Gastroesophageal sphincter (tissue), 3 donors: ENCODE data around the gene ZNF484.

Source experiments
- EP300 ChIP-seq: sonication (generic); formaldehyde crosslinking; IDR thresholded peaks from one replicate; pipeline ENCODE4 v1.6.1; 2017; ENCODE audit warnings: antibody characterized with exemption, mild to moderate bottlenecking
- POLR2A ChIP-seq, 2 donors: fragments of 450-650 bp; IDR thresholded peaks; one replicate each; pipeline ENCODE4 v1.6.1; 2017; ENCODE audit warnings: antibody characterized with exemption in 2 of 2, mild to moderate bottlenecking in 2 of 2, moderate library complexity in 1 of 2
- POLR2AphosphoS5 ChIP-seq: sonication (generic); formaldehyde crosslinking; IDR thresholded peaks from one replicate; pipeline ENCODE4 v1.6.1; 2017; ENCODE audit warnings: antibody characterized with exemption
- TF ChIP-seq, protein P1 (sequence below), 4 experiments: fragments of 200-600 bp in 2 of 4; fragments of 450-650 bp in 2 of 4; sonication (generic) in 1 of 4; IDR thresholded peaks; one replicate each; pipeline ENCODE4 v1.5.1; 2017 to 2019; ENCODE audit warnings: antibody characterized with exemption in 4 of 4, mild to moderate bottlenecking in 2 of 4, moderate library complexity in 2 of 4

DNA sequence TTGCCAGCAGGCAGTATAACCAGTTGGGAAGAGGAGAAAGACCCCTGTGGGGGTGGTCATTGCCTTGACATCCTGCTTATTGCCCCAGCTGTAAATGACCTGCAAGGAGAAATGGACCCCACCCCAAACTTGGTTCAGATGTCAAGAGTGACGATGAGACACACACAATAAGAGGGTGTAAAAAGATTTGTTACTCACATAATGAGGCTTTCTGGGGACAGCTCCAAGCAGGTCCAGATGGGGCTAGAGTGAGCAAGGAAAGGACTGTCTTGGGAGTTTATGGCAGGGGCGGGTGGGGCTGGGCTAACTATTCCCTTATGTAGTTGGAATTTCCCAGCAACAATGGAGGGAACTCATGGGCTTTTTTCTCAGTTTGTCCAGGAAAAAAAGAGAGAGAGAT lies 24.1 kb downstream of the ZNF484 start:
- TF ChIP-seq, protein P1, sequence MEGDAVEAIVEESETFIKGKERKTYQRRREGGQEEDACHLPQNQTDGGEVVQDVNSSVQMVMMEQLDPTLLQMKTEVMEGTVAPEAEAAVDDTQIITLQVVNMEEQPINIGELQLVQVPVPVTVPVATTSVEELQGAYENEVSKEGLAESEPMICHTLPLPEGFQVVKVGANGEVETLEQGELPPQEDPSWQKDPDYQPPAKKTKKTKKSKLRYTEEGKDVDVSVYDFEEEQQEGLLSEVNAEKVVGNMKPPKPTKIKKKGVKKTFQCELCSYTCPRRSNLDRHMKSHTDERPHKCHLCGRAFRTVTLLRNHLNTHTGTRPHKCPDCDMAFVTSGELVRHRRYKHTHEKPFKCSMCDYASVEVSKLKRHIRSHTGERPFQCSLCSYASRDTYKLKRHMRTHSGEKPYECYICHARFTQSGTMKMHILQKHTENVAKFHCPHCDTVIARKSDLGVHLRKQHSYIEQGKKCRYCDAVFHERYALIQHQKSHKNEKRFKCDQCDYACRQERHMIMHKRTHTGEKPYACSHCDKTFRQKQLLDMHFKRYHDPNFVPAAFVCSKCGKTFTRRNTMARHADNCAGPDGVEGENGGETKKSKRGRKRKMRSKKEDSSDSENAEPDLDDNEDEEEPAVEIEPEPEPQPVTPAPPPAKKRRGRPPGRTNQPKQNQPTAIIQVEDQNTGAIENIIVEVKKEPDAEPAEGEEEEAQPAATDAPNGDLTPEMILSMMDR (IDR thresholded peaks at IDR 0.05): no peak
- TF ChIP-seq POLR2AphosphoS5: no peak
- TF ChIP-seq POLR2A (IDR thresholded peaks at IDR 0.05): no peak
- no peak for TF ChIP-seq EP300
